Measurements from ENCODE around the gene OR8B2.

- TF ChIP-seq POLR2A (IDR thresholded peaks at IDR 0.05) (no peak), CTCF (IDR thresholded peaks at IDR 0.05) (no peak), EP300 (IDR thresholded peaks at IDR 0.05) (no peak), POLR2AphosphoS5 (IDR thresholded peaks at IDR 0.05) (no peak)
Measured at GRCh38 chr11:124346311-124346955, 37.9 kb downstream of the OR8B2 start.
